Stimulated activated CD8-positive, alpha-beta memory T cell treated with anti-CD3 and anti-CD28 coated beads, Interleukin-12 subunit alpha, Interleukin-12 subunit beta, amount 100 ng/mL, for 24 hours (primary cell): Measurements from ENCODE around the gene TENT5C.
A peak's percentile ranks its signal among the peaks of the same experiment; 100 is the strongest.

ENCODE experiments used
- DNase-seq: peaks from one replicate; pipeline ENCODE4 v3.0.0-alpha.2; 2020; ENCODE audit errors: extremely low read depth

TENT5C gene

GRCh38 chr1:117657031-117657430 is 51.2 kb downstream of the TENT5C start:
- no peak for DNase-seq

GRCh38 chr1:117657949-117658660 is 52.3 kb downstream of the TENT5C start:
- no peak for DNase-seq

GRCh38 chr1:117658676-117659075 is 52.8 kb downstream of the TENT5C start:
- no peak for DNase-seq

GRCh38 chr1:117659550-117660270 is 53.9 kb downstream of the TENT5C start:
- no peak for DNase-seq

GRCh38 chr1:117660271-117660965 is 54.6 kb downstream of the TENT5C start:
- DNase-seq, result no peak

- no peak for DNase-seq
Measured at GRCh38 chr1:117661027-117661426, 55.2 kb downstream of the TENT5C start.

GRCh38 chr1:117662667-117663066 is 56.8 kb downstream of the TENT5C start:
- DNase-seq, result no peak

- DNase-seq, result no peak
Measured at GRCh38 chr1:117663156-117663902, 57.5 kb downstream of the TENT5C start.

- peak; percentile 31 for DNase-seq
Measured at GRCh38 chr1:117664314-117664713, 58.5 kb downstream of the TENT5C start.

GRCh38 chr1:117665556-117666270 is 59.9 kb downstream of the TENT5C start:
- no peak for DNase-seq

GRCh38 chr1:117669572-117669971 is 63.7 kb downstream of the TENT5C start:
- no peak for DNase-seq

- DNase-seq, result no peak
Measured at GRCh38 chr1:117670976-117671780, 65.3 kb downstream of the TENT5C start.

GRCh38 chr1:117671781-117672501 is 66.1 kb downstream of the TENT5C start:
- no peak for DNase-seq

- DNase-seq, result no peak
Measured at GRCh38 chr1:117672756-117673155, 66.9 kb downstream of the TENT5C start.

GRCh38 chr1:117673405-117673804 is 67.6 kb downstream of the TENT5C start:
- DNase-seq, result no peak

- no peak for DNase-seq
Measured at GRCh38 chr1:117674521-117675400, 68.9 kb downstream of the TENT5C start.

- no peak for DNase-seq
Measured at GRCh38 chr1:117675907-117676430, 70.1 kb downstream of the TENT5C start.

- no peak for DNase-seq
Measured at GRCh38 chr1:117676615-117677130, 70.8 kb downstream of the TENT5C start.
